ENCODE data around the gene RFXAP.

DNA sequence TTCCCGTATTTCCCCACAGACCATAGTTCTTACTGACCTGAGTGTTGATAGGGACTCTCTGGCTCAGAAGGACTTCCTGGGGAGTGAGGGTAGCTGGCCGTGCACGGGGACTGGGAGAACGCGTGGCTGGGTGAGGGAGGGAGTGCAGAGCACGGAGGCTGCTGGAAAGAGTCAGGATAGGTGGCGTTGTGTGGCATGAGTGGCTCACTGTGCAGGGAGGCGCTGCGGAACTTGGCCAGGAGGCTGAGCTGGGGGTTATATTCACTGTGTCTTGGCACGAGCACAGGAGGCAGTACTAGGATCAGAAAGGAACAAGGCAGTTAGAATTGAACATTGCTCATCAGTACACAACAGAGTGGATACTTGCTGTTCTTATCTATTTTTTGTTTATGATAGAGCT, 53.6 kb downstream of the RFXAP start:
- TF ChIP-seq CTCF (IDR thresholded peaks at IDR 0.05; ENCODE audit: poor library complexity, severe bottlenecking) = no peak
- TF ChIP-seq POLR2AphosphoS5 (IDR thresholded peaks at IDR 0.05) = no peak
- no peak for TF ChIP-seq EP300 (conservative IDR thresholded peaks at IDR 0.05; ENCODE audit: poor library complexity, severe bottlenecking)
- TF ChIP-seq RAD21 (conservative IDR thresholded peaks at IDR 0.05) = no peak
- TF ChIP-seq SMC3 (conservative IDR thresholded peaks at IDR 0.05; ENCODE audit: poor library complexity) = no peak
- TF ChIP-seq MXI1 (conservative IDR thresholded peaks at IDR 0.05; ENCODE audit: poor library complexity, severe bottlenecking) = no peak
